HUES6 (cell line): ENCODE data around the gene MRPL17.

ENCODE experiments used
- H3K27ac ChIP-seq: 2 replicates; pipeline ENCODE4 v1.7.0; 2013; ENCODE audit warnings: low read depth, mild to moderate bottlenecking, low read length, inconsistent platforms
- H3K27me3 ChIP-seq: 2 replicates; pipeline ENCODE4 v1.6.1; 2013; ENCODE audit warnings: low read length; ENCODE audit not compliant: control insufficient read depth, insufficient read depth
- H3K36me3 ChIP-seq: 2 replicates; pipeline ENCODE4 v1.6.1; 2013; ENCODE audit warnings: low read length; ENCODE audit not compliant: control insufficient read depth, insufficient read depth
- H3K4me1 ChIP-seq: 2 replicates; pipeline ENCODE4 v1.6.1; 2013; ENCODE audit warnings: low read length; ENCODE audit not compliant: control insufficient read depth, insufficient read depth
- H3K4me3 ChIP-seq: 2 replicates; pipeline ENCODE4 v1.5.1; 2013; ENCODE audit warnings: low read depth, low read length
- H3K9ac ChIP-seq: one replicate; pipeline ENCODE4 v1.6.1; 2013; ENCODE audit warnings: mild to moderate bottlenecking, low read length
- H3K9me3 ChIP-seq: 2 replicates; pipeline ENCODE4 v1.6.1; 2013; ENCODE audit warnings: low read depth, low read length; ENCODE audit not compliant: control insufficient read depth, insufficient read depth

Gene MRPL17

GRCh38 chr11:6640985-6641701 is 42.0 kb downstream of the MRPL17 start:
- 0 out of 2 replicates have a peak, but pooled peaks cover under 1% of the 10 kb centered on the region for H3K4me1 ChIP-seq
- no peaks in the 10 kb centered on the region for H3K27me3 ChIP-seq
- no peaks in the 10 kb centered on the region for H3K9me3 ChIP-seq
- H3K36me3 ChIP-seq = no peaks in the 10 kb centered on the region
- H3K27ac ChIP-seq = no peak overlapping the region
- H3K9ac ChIP-seq = no peak overlapping the region
- H3K4me3 ChIP-seq = no peak overlapping the region

DNA sequence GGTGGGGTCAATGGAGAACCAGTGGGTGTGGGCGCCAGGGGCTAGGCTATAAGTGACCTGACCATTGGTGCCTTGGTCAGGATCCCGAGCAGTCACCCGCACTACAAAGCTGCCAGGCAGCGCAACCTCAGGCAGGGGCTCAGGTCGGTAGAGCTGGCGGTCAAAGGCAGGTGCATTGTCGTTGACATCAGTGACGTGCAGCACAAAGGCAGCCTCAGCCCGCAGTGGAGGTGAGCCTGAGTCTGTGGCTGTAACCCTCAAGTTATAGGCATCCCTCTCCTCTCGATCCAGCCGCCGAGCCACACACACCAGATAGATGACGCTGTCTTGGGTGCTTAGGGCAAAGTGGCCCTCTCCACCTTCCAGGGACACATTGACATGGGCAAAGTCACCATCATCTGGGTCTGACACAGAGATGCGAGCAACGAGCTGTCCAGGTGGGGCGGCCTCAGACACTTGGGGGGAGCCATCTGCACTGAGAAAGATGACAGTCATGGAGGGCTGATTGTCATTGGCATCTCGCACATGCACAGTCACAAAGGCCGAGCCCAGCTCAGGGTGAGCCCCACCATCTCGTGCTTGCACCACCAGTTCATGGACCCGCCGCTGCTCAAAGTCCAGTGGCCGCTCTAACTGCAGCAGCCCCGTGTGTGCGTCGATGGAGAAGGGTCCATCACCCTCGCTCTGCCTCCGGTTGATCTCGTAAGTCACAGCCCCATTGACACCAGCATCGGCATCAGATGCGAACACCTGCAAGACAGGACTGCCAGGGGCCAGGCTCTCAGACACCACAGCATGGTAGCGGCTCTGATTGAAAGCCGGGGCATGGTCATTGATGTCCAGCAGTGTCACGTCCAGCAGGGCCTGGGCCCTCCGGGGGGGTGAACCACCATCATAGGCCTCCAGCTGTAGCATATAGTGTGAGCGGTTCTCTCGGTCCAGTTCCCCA is 42.8 kb downstream of the MRPL17 start:
- Histone ChIP-seq H3K9me3 (no peaks in the 10 kb centered on the region), H3K9ac (no peak overlapping the region), H3K4me1 (peaks cover 6% of the 10 kb centered on the region; the same call in 1 of the 2 replicates), H3K27ac (no peak overlapping the region), H3K4me3 (no peak overlapping the region), H3K36me3 (no peaks in the 10 kb centered on the region), H3K27me3 (no peaks in the 10 kb centered on the region)

DNA sequence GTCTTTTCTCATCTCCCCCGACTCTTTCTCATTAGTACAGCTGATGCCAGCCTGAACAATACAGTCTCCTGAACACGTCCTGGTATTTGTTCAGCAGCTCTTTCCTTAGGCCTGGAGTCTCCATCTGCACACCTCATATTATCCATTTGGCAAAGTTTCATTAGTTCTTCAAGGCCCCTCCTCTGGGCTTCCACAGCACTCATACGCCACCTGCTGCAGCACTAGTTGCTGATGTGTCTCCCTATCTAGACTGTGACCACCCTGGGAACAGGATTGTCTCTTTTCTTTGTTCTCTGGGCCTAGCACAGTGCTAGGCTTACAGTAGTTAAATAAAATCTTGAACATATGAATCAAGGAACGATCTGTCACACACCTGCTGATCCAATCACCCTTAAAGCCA is 44.7 kb downstream of the MRPL17 start:
- Histone ChIP-seq H3K27me3 (no peaks in the 10 kb centered on the region), H3K27ac (no peak overlapping the region), H3K9ac (no peak overlapping the region), H3K36me3 (no peaks in the 10 kb centered on the region), H3K9me3 (no peaks in the 10 kb centered on the region), H3K4me1 (peaks cover 8% of the 10 kb centered on the region; the same call in 1 of the 2 replicates), H3K4me3 (no peak overlapping the region)

GRCh38 chr11:6637871-6638270 is 45.3 kb downstream of the MRPL17 start:
- no peak overlapping the region for H3K27ac ChIP-seq
- H3K9ac ChIP-seq = no peak overlapping the region
- no peaks in the 10 kb centered on the region for H3K9me3 ChIP-seq
- no peaks in the 10 kb centered on the region for H3K27me3 ChIP-seq
- H3K4me1 ChIP-seq = peaks cover 8% of the 10 kb centered on the region; the same call in 1 of the 2 replicates
- no peaks in the 10 kb centered on the region; the same call in 1 of the 2 replicates for H3K36me3 ChIP-seq
- no peak overlapping the region for H3K4me3 ChIP-seq

DNA sequence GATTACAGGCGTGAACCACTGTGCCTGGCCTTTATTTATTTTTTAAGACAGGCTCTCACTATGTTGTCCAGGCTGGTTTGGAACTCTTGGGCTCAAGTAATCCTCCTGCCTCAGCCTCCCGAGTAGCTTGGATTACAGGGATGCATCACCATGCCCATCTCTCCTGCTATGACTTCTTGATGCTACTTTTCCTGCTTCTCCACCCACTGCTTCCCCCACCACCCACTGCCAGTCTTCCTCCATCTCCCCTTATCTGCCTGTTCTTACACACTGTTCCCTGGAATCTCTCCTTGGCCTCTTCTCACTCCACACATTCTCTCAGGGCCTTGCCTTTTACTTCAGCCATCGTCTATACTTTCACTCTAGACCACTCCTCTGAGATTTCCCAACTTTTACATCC is 46.7 kb downstream of the MRPL17 start:
- peaks cover 12% of the 10 kb centered on the region for H3K27me3 ChIP-seq
- H3K9me3 ChIP-seq = no peaks in the 10 kb centered on the region
- H3K36me3 ChIP-seq = no peaks in the 10 kb centered on the region; the same call in 1 of the 2 replicates
- no peak overlapping the region for H3K9ac ChIP-seq
- H3K4me1 ChIP-seq = peaks cover 8% of the 10 kb centered on the region; the same call in 1 of the 2 replicates
- H3K4me3 ChIP-seq = no peak overlapping the region
- no peak overlapping the region for H3K27ac ChIP-seq

DNA sequence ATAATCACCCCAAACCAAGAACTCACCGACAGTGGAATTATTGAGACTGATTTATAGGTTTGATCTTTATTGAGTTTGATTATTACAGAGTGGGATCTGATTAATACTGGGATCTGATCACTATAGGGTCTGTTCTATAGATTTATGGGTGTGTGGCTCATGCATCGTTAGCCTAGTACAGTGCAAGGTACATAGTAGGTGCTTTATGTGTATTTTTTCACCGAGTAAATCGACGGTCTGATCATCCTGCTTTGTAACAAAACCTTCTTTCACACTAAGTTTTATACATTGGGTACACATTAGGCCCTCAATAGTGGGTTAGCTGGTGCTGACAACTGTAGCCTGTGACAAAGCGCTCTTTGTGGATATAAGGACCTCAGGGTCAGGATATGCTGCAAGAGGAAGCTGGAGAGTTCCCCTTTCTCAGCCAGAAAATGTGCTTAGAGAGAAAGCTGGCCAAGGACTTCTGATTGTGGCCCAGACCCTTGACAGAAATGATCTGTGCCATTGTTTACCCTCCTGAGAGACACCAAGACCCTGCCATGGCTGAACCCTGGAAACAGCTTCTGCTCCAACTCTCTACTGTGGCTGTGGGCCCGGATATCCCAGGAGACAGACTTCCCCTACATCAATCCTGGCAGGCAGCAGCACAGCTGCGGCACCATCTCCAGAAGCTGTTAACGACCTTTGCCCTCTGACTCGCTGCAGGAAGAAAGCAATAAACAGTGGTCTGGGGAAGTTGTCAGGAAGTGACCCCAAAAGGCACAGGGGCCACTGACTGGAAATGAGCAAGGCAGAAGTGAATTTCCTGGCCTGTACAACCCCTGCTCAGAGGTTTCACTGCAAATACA is 47.8 kb downstream of the MRPL17 start:
- H3K9me3 ChIP-seq = no peaks in the 10 kb centered on the region
- H3K4me3 ChIP-seq = no peak overlapping the region
- peaks cover 8% of the 10 kb centered on the region; the same call in 1 of the 2 replicates for H3K4me1 ChIP-seq
- H3K36me3 ChIP-seq = no peaks in the 10 kb centered on the region; the same call in 1 of the 2 replicates
- no peak overlapping the region for H3K27ac ChIP-seq
- no peak overlapping the region for H3K9ac ChIP-seq
- peaks cover 24% of the 10 kb centered on the region for H3K27me3 ChIP-seq

- Histone ChIP-seq H3K4me3 (no peak overlapping the region), H3K4me1 (peaks cover 8% of the 10 kb centered on the region; the same call in 1 of the 2 replicates), H3K9ac (no peak overlapping the region), H3K36me3 (no peaks in the 10 kb centered on the region; the same call in 1 of the 2 replicates), H3K27ac (no peak overlapping the region), H3K9me3 (no peaks in the 10 kb centered on the region), H3K27me3 (peaks cover 32% of the 10 kb centered on the region)
These were observed 48.6 kb downstream of the MRPL17 start for GRCh38 chr11:6634534-6634933.

- Histone ChIP-seq H3K9me3 (no peaks in the 10 kb centered on the region), H3K27ac (no peak overlapping the region), H3K27me3 (peaks cover 40% of the 10 kb centered on the region), H3K9ac (no peak overlapping the region), H3K4me3 (no peak overlapping the region), H3K4me1 (peaks cover 8% of the 10 kb centered on the region; the same call in 1 of the 2 replicates), H3K36me3 (peaks cover 2% of the 10 kb centered on the region; the same call in 1 of the 2 replicates)
These were observed 49.4 kb downstream of the MRPL17 start for GRCh38 chr11:6633422-6634408.

DNA sequence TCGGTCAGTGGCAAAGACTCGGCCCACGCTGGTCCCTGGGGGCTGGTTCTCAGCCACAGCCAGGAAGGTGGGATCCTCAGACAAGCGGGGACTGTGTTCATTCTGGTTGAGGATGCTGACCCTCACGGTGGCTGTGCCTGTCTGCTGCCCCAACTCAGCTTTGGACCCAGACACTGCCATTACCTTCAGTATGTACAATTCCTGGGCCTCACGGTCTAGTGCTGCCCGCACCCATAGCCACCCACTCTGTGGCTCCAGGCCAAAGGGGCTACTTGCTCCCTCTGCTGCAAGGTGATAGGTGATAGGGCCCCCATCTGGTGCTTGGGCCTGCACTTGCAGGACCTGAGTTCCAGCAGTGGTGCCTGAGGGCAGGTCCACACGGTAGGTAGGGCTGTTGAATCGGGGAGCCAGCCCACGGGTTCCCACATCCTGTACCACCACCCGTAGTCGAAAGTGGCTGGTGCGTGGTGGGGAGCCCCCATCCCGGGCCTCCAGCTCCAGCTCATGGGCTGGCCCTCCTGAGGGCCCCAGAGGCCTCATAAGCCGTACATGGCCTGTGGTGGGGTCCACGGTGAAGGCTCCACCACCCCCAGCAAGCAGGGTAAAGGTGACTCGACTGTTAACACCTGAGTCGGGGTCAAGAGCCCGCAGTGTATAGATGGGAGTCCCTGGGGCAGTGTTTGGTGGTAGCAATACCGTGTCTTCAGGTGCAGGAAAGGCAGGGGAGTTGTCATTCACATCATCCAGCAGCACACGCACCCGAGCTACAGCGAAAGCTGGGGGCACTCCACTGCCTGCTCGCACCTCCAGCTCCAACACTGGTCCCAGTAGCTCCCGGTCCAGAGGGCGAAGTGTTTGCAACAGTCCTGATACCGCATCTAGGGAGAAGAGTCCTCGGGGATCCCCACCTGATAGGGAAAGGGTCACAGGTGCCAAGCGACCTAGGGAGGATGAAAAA is 50.7 kb downstream of the MRPL17 start:
- Histone ChIP-seq H3K4me1 (peaks cover 8% of the 10 kb centered on the region; the same call in 1 of the 2 replicates), H3K27ac (no peak overlapping the region), H3K9me3 (no peaks in the 10 kb centered on the region), H3K36me3 (peaks cover 4% of the 10 kb centered on the region; the same call in 1 of the 2 replicates), H3K9ac (no peak overlapping the region), H3K4me3 (no peak overlapping the region), H3K27me3 (peaks cover 44% of the 10 kb centered on the region)
